Glomerular visceral epithelial cell (primary cell): ENCODE measurements around the gene DEPDC7.
"Not testable (repeated sequence)": the region's sequence is repeated elsewhere in the genome, so short reads cannot be mapped to it uniquely, and the experiment has no call there.

Source experiments
- DNase-seq: peaks from one replicate; pipeline ENCODE4 v3.0.0-alpha.2; 2016; ENCODE audit errors: extremely low spot score

The DEPDC7 gene

DNA sequence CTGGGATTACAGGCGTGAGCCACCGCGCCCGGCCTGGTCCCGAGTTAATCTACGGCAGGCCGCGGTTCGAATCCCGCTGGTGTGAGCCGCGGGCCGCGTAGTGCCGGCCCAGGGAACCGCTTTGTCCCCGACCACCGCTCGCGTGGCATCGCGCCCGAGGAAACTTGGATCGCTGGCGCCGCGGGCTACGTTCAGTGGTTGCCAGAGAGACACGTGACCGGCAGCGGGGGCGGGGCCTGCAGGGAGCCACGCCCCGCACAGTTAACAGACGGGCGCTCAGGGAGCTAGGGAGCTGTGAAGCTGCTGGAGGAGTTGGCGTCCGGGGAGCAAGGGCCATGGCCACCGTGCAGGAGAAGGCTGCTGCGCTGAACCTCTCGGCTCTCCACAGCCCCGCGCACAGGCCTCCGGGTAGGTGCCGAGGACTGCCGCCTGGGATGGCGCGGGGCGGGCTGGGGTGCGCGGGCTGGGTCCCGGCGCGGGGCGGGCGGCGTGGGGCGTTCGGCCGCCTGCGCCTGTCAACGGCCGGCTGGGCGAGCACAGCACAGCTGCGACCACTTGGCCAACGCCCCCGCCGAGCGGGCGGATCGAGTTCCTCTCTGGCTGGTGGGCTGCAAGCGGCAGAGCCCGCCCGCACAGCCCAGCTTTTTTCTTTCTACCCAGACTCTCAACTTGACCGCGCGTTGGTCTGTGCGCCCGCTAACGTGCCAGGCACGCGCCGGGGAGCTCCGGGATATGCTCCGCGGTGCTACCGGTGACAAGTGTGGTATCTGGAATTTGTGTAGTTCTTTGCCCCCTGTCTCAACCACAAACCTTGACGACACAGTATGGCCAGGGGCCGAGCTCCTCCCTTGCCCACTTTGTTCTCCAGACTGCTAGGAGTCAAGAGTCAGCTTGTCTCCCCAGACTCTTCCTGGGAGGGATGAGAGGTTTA lies at the start of gene DEPDC7:
Gene DEPDC7 (plus strand): TSS at position 258 of the 931 bp plus-strand sequence. CDS start 78 bp downstream, at position 336.
- peak; percentile 86 for DNase-seq

DNA sequence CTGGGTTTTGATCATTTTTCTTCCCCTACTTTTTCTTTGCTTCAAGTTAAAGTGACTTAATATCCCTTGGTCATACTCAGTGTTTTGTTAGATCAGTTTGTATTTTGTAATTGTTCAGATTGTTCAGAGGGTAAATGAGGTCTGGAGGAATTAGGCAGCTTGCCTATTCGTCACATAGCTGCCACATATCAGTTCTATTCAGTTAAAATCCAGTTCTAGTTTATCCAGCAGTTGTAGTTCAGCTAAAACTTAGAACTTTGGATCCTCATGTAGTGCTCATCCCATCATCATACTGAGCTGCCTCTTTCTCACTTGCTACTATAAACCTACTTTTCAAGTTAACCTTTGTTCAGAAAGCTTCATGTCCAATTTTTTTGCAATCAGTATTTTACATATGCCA lies 47.1 kb upstream of the DEPDC7 start:
- DNase-seq = no peak

DNA sequence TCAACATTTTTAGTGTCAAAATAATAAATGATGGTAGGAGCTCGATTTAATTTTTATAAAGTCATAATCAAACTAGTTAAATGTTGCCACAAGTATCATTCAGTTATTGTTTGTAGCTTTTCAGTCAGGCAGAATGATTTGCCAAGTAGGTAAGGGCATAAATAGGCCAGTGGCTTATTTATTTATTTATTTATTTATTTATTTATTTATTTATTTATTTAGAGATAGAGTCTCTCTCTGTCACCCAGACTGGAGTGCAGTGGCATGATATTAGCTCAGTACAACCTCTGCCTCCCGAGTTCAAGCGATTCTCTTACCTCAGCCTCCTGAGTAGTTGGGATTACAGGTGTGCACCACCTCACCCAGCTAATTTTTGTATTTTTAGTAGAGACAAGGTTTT lies 43.4 kb upstream of the DEPDC7 start:
- not testable (repeated sequence) for DNase-seq

DNA sequence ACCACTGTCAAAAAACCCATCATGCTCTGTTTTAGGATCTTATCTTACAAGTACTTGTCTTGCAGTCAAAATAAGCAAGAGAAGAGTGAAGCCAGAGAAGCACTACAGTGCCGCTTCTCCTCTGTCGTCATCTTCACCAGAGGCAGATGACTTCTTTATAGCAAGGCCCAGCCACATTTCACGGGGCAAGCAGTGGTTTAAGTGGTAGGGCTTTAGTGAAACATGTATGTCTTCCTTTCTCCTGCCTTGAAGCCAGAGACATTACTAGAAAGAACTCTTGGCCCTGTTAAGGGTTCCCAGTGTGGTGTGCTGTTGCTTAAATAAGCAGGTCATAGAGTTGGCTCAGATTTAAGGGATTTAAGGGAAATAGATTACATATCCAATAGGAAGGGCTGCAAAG lies 42.9 kb upstream of the DEPDC7 start:
- DNase-seq = no peak

DNA sequence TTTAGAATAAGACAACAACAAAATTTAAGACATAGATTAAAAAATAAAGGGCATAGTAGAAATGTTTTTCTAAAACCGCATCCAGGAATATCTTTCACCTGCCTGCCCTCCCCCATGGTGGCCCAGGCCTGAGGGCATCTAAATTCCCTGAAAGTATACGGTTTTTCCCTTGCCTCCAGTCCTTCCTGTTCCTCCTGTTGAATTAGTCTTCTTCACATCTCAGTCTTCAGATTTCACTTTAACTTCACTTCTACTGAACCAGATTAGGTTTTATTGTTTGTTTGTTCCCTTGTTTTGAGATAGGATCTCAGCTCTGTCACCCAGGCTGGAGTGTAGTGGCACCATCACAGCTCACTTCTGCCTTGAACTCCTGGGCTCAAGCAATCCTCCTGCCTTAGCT lies 33.1 kb upstream of the DEPDC7 start:
- no peak for DNase-seq

DNA sequence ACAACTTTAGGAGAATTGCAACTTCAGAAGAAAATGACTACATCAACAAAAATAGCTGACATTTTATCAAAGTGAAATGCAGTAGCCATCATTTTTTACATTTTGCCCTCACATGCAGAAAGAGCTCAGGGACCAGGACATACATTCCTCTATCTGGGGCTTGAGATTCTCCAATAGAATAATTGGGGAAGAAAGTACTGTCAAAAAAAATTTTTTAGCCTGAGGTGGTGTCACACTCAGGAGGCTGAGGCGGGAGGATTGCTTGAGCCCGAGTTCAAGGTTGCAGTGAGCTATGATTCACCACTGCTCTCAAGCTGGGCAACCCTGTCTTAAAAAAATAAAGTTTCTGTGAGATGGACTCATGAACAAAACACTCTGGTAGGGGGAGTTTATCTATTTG lies 32.2 kb upstream of the DEPDC7 start:
- DNase-seq = no peak

DNA sequence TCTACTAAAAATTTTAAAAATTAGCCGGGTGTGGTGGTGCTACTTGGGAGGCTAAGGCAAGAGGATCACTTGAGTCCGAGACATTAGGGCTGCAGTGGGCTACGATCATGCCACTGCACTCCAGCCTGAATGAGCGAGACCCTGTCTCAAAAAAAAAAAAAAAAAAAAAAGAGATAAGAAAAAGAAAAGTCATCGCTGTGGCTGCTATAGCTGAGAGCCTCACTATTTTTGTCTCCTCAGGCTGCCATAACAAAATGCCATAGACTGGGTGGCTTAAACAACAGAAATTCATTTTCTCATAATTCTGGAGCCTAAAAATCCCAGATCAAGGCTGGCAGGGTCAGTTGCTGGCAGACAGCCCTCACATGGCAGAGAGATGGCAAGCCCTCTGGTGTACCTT lies 30.1 kb upstream of the DEPDC7 start:
- DNase-seq = no peak

DNA sequence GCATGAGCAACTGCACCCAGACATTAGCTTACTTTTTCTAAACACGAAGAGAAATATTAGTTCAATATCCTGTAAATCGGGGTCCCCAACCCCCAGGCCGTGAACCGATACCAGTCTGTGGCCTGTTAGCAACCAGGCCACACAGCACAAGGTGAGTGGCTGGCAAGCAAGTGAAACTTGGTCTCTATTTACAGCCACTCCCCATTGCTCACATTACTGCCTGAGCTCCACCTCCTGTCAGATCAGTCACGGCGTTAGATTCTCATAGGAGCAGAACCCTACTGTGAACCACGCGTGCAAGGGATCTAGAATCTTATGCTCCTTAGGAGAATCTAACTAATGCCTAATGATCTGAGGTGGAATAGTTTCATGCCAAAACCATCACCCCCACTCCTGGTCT lies 27.8 kb upstream of the DEPDC7 start:
- no peak for DNase-seq

DNA sequence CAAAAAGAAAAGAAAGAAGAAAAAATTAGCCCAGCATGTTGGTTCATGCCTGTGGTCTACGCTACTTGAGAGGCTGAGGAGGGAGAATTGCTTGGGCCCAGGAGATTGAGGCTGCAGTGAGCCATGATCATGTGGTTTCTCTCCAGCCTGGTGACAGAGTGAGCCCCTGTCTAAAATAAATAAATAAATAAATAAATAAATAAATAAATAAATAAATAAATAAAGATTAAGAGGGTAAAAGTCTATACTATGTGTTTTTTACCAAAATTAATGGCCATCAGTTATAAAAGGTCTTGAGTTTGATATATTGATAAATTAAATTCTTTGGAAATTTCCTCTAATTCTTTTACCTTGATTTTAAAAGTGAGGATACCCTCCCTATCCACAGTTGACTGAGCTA lies 25.2 kb upstream of the DEPDC7 start:
- no peak for DNase-seq

DNA sequence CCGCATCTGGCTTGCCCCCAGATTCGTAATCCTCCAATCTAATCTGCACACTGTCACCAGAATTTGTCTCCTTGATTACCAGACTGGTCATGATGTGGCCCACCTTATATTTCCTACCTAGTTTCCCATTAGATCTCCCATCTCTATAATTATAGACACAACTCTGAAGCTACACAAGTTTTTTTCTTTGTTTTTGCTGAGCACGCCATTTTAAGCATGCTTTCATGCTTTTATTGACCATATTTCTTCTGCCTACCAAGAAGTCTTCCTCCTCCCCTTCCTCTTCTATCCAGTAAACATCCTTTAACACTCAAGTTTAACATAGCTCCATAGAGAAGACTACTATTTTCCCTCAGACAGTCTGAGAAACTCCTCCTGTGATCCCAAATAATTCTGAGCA lies 24.3 kb upstream of the DEPDC7 start:
- DNase-seq = no peak

DNA sequence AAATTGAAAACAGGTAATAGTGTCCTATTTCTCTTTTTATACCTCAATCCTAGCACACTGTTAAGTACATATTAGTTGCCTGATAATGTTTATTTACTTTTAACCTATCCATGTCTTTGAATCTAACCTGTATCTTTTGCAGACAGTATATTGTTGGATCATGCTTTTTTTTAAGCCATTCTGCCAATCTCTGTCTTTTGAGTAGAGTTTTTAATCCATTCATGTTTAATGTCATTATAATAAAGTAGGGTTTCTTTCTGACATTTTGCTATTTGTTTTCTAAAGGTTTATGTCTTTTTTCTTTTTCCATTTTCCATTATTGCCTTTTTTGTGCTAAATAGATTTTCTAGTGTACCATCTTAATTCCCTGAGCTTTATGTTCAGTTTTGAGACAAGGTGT lies 23.8 kb upstream of the DEPDC7 start:
- DNase-seq = no peak

DNA sequence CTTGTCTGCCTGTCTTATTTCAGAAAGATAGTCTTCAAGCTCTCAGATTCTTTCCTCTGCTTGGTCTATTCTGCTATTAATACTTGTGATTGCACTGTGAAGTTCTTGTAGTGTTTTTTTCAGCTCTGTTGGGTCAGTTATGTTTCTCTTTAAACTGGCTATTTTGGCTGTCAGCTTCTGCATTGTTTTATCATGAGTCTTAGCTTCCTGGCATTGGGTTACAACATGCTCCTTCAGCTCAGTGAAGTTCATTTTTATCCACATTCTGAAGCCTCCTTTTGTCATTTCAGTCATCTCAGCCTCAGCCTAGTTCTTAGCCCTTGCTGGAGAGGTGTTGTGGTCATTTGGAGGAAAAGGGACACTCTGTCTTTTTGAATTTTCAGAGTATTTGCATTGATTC lies 15.5 kb upstream of the DEPDC7 start:
- DNase-seq = peak; percentile 33

DNA sequence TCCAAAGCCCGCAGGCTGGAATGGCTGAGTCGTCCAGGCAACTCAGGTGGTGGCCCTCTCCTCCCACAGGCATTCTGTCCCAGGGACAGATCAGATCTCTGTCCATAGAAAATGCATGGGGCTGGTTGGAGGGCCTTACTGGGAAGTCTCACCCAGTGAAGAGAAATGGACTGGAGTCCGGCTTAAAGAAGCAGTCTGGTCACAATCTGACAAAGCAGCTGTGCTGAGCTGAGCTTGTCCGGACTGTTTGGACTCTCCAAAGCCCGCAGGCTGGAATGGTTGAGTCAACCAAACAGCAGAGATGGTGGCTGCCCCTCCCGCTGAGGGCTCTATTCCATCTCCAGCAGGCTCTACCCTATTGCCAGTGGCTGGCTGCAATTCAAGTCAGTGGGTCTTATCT lies 14.4 kb upstream of the DEPDC7 start:
- no peak for DNase-seq

DNA sequence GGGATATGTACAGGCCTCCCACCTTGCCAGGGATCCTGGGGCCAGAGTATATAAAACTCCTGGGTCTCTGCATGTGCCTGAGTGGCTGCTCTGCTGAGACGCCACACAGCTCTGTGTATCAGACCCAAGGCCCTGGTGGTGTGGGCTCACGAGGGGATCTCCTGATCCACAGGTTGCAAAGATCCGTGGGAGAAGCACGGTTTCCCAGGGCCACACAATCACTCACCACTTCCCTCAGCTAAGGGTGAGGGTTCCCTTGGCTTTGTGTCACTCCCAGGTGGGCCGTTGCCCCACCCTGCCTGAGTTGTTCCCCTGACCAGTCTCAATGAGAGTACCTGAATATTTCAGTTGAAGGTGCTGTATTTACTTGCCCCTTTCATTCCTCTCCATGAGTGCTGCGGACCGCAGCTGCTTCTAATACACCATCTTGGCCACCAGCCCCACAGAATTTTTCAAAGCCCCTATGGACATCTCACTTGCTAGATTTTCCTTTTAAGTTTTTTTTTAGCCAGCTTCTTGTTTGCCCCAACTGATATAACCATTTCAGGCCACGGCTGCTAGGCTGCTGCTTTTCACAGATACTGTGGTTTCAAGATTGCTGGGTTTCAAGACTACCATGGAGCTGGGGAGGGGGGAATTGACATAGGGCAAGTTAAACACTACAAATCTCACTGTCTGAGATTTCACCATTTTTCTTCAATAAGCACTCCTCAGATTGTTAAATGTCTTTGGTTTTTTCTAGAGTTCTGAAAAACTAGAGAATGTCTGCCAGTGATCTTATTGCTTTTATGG lies 13.7 kb upstream of the DEPDC7 start:
- DNase-seq = no peak

DNA sequence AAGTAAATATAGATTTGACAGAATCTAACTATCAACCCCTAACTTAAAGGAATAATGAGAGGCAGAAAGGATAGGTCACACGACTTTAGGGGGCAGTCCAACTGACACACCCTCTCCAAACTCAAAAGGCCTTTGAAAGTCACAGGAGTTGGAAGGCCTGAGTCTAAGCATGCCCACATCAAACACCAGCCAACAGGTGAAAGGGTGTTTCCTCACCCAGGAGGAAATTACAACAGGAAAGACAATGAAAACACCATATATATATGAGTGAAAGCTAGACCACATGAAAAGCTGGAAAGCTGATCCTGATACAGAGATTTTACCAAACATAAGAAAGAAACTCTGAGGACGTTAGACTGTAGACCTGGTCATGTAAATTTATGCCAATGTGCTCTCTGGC lies 10.5 kb upstream of the DEPDC7 start:
- DNase-seq = no peak

DNA sequence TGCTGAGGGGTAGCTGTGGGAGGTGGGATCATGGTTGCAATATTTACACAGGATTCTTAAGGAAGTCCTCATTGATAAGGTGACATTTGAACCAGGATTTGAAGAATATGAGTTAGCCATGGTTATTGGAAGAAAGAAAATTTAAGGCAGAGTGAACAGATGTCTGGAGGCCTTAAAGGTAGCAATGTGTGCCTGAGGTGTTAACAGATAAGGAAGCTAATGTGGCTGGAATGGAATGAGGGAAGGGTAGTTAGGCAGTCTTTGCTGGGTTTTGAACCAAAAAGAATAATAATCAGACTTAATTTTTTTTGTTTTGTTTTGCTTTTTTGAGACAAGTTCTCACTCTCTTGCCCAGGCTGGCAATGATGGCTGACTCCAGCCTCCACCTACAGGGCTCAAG lies 9.7 kb upstream of the DEPDC7 start:
- DNase-seq = no peak

DNA sequence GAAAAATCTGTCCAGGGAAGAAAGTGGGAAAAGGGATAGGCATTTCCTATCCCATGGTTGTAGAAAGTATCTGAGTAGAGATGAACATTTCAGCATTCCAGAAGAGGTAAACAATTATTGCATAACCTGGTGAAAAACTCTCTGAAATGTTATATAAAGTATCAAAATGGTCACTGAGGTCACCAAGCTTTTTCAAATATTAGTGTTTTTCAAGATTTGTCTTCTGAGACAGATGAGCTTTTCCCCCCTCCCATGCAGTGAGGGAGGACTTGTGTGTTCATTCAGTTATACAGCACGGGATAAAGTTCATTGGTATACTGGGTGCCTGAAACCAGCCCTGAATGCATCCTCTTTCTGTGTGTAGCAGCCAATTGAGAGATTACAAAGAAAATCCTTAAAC lies 1.9 kb upstream of the DEPDC7 start:
- no peak for DNase-seq

DNA sequence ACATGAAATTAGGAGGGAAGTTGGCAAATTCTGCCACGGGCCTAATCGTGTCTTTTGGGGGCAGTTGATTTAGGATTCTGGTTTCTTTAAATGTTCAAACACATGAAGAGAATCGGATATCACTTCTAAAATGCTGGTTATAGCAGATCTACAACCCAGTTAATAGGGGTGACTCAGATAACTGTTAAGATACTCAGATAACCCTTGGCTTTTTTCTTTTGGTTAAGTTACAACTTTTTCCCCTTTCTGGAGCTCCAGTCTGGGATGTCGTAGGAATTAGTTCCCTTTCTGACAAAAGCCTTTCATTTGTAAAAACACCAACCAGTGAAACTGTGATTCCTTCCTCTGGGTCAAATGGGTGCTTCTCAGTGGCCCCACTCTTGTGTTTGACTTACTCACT lies 976 bp downstream of the DEPDC7 start:
- no peak for DNase-seq

DNA sequence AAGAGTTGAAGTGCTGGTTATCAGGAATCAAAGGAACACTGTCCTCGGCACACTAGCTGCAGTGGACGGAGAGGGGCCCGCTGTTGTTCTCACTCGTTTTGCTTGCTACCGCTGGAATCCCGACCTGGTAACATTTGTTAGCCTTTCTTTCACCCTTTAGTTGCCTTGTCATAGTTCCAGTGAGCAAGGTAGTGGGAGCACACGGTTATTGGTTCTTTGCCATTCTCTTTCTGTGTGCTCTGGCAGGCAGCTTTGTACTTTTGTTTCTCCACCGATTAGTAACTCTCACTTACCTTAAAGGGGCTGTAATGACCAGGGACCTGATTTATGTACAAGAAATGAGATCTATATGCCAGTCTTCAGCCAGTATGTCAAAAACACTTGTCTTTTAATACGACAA lies 1.8 kb downstream of the DEPDC7 start:
- no peak for DNase-seq

DNA sequence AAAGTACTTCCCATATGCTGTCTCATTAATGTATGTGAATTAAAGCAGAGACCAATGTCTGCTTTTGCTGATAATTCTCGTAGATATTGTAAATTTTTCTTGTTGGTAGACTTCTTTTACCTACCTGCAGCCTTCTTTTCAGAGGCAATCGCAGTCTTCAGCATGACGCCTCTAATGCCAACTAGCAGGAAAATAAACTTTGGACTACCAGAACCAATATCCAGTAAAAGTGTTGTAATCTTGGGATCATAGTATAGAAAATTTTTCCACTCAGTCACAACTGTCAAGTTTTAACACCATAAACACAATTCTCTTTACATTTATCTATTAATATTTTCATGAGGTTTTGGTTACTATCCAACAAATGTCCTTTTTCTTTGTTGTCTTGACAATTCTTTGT lies 2.3 kb downstream of the DEPDC7 start:
- DNase-seq = no peak

DNA sequence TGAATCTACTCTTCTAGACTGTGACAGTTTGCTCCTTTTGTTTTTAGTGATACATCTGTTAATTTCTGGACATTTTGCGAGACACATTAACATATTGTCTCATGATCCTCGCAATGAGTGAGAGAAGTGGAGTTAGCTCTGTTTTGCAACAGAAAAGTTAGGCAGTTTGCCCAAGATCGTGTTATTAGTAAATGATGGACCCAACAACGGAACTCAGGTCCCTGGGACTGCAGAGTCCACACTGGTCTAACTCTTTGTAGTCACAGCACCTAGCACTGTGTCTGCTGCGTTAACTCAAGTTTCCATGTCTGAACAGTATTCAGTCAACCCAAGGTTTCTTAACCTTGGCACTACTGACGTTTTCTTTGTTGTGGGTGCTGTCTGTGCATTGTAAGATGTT lies 3.2 kb downstream of the DEPDC7 start:
- DNase-seq = no peak

DNA sequence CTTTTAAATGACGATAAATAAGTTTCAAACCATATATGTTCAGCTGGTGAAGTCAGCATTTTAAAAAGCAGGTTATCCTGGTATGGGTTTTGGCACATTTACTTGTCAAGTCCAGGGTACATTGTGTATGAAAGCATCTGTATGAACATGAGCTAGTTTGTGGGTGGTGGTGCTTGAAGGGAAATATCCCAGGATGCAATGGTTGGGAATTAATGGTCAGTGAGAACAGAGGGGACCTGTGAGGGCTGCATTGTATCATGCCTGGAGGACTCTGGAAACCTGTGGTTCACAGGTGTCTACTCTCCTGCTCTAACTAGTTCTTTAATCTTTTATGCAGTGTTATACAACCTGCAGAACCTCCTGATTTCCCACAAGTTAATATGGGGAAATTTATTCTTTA lies 5.8 kb downstream of the DEPDC7 start:
- DNase-seq = no peak

DNA sequence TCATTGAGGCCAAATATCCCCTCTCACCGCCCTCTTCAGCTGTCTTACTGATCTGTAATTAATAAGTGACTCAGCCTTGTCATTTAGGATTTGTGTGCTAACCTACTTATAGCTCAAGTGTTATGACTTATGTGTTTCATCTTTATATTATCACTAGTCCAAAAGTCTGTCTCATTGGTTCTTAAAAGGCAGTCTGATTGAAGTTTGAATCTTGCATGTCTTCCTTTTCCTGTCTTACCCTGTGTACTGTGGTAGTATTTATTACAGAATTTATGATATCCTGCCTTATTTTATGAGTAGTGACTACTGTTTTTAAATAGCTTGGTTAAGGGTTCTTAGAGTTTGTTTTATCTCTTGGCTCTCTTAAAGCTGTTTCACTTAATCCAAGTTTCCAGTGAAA lies 6.3 kb downstream of the DEPDC7 start:
- no peak for DNase-seq
